ENCODE measurements around the gene TTC28. TPM values are rescaled to one million over a fixed set of nuclear protein-coding genes. Genes with fewer than 3 reads are reported as not detected.

The TTC28 gene
- total and polyA plus RNA-seq, 8 donors, result 2.2 to 18.6 (median 11.5) TPM

- Histone ChIP-seq H3K27me3 (no peaks in the 10 kb centered on the region), H3K36me3 (no peaks in the 10 kb centered on the region), H3K27ac (no peak overlapping the region), H3K9me3 (no peaks in the 10 kb centered on the region), H3K4me3 (no peak overlapping the region), H3K4me1 (peaks cover 0 to 8% (median 5%) of the 10 kb centered on the region in 3 donors)
- 64 to 77% methylated on average over 3 of the region's 3 CpGs for WGBS, 2 donors
- intact Hi-C loops (cut with DNase I), result no loop called here
- ATAC-seq, result peak in 2 of 4 donors; percentile 29 to 54
- FAIRE-seq, result no peak
- DNase-seq, result no peak
- TF ChIP-seq CTCF (IDR thresholded peaks at IDR 0.05), result no peak
Measured at GRCh38 chr22:27952779-27953178, 726.9 kb downstream of the TTC28 start.

GRCh38 chr22:27952091-27952490 lies 727.5 kb downstream of the TTC28 start:
- DNase-seq (no peak), ATAC-seq (peak in 1 of 4 donors; percentile 56), FAIRE-seq (no peak)
- Histone ChIP-seq H3K9me3 (no peaks in the 10 kb centered on the region), H3K4me3 (no peak overlapping the region), H3K27ac (no peak overlapping the region), H3K27me3 (no peaks in the 10 kb centered on the region), H3K36me3 (no peaks in the 10 kb centered on the region), H3K4me1 (peaks cover 0 to 8% (median 5%) of the 10 kb centered on the region in 3 donors)
- intact Hi-C loops (cut with DNase I), result no loop called here
- WGBS, 2 donors, result 88 to 90% methylated on average over 3 of the region's 3 CpGs
- no peak for TF ChIP-seq CTCF (IDR thresholded peaks at IDR 0.05)

GRCh38 chr22:27949421-27949820 lies 730.2 kb downstream of the TTC28 start:
- no peak overlapping the region for H3K4me3 ChIP-seq
- peaks cover 0 to 8% (median 5%) of the 10 kb centered on the region in 3 donors for H3K4me1 ChIP-seq
- DNase-seq (no peak), ATAC-seq (peak in 1 of 4 donors; percentile 22), FAIRE-seq (no peak)
- no peak for TF ChIP-seq CTCF (IDR thresholded peaks at IDR 0.05)
- no peaks in the 10 kb centered on the region for H3K9me3 ChIP-seq
- intact Hi-C loops (cut with DNase I), result no loop called here
- WGBS, 2 donors, result 36 to 40% methylated on average over 3 of the region's 3 CpGs
- no peaks in the 10 kb centered on the region for H3K27me3 ChIP-seq
- no peaks in the 10 kb centered on the region for H3K36me3 ChIP-seq
- H3K27ac ChIP-seq, result no peak overlapping the region

- intact Hi-C loops (cut with DNase I), result no loop called here
- no peak for FAIRE-seq
- 93 to 96% methylated on average over 2 of the region's 2 CpGs for WGBS, 2 donors
- DNase-seq, result no peak
- no peak for ATAC-seq
- no peak for TF ChIP-seq CTCF (IDR thresholded peaks at IDR 0.05)
- no peak overlapping the region for H3K4me3 ChIP-seq
- peaks cover 0 to 8% (median 5%) of the 10 kb centered on the region in 3 donors for H3K4me1 ChIP-seq
- no peak overlapping the region for H3K27ac ChIP-seq
- H3K36me3 ChIP-seq, result no peaks in the 10 kb centered on the region
- no peaks in the 10 kb centered on the region for H3K27me3 ChIP-seq
- no peaks in the 10 kb centered on the region for H3K9me3 ChIP-seq
Measured at GRCh38 chr22:27948569-27948968, 731.1 kb downstream of the TTC28 start.

GRCh38 chr22:27947448-27947847 lies 732.2 kb downstream of the TTC28 start:
- no peaks in the 10 kb centered on the region for H3K36me3 ChIP-seq
- no peaks in the 10 kb centered on the region for H3K9me3 ChIP-seq
- intact Hi-C loops (cut with DNase I), result no loop called here
- TF ChIP-seq CTCF (IDR thresholded peaks at IDR 0.05), result no peak
- H3K4me3 ChIP-seq, result no peak overlapping the region
- ATAC-seq (no peak), DNase-seq (no peak), FAIRE-seq (no peak)
- WGBS, 2 donors, result 67 to 68% methylated on average over 4 of the region's 4 CpGs
- peaks cover 0 to 8% (median 5%) of the 10 kb centered on the region in 3 donors for H3K4me1 ChIP-seq
- no peak overlapping the region for H3K27ac ChIP-seq
- no peaks in the 10 kb centered on the region for H3K27me3 ChIP-seq
